HG02642 (cell line): ENCODE measurements around the gene JMJD8.

Source experiments
- ATAC-seq: cut with Tn5 transposase; IDR thresholded peaks from one replicate; pipeline ENCODE4 v1.9.1; 2021; ENCODE audit warnings: mild to moderate bottlenecking; ENCODE audit not compliant: unreplicated experiment, poor library complexity

The JMJD8 gene

GRCh38 chr16:710500-711075 is 26.5 kb upstream of the JMJD8 start:
- ATAC-seq: no peak

GRCh38 chr16:709566-710499 is 25.7 kb upstream of the JMJD8 start:
- no peak for ATAC-seq

- ATAC-seq: no peak
Observed at GRCh38 chr16:708959-709358, 24.8 kb upstream of the JMJD8 start.

- ATAC-seq: no peak
Observed at GRCh38 chr16:708019-708418, 23.9 kb upstream of the JMJD8 start.

GRCh38 chr16:707062-707538 is 23.0 kb upstream of the JMJD8 start:
- ATAC-seq: no peak

- no peak for ATAC-seq
Observed at GRCh38 chr16:706189-707061, 22.3 kb upstream of the JMJD8 start.

GRCh38 chr16:705431-706188 is 21.5 kb upstream of the JMJD8 start, which contains the start of gene FBXL16:
Gene FBXL16 (minus strand): TSS chr16:705801. CDS start chr16:697405, 8,396 bp downstream.
- no peak for ATAC-seq

- ATAC-seq: no peak
Observed at GRCh38 chr16:704552-705380, 20.6 kb upstream of the JMJD8 start.

- ATAC-seq: no peak
Observed at GRCh38 chr16:704047-704446, 19.9 kb upstream of the JMJD8 start.

GRCh38 chr16:703406-703805 is 19.3 kb upstream of the JMJD8 start:
- ATAC-seq: no peak

- no peak for ATAC-seq
Observed at GRCh38 chr16:702341-702740, 18.2 kb upstream of the JMJD8 start.

- ATAC-seq: no peak
Observed at GRCh38 chr16:700684-701584, 16.8 kb upstream of the JMJD8 start.

- no peak for ATAC-seq
Observed at GRCh38 chr16:698911-699671, 15.0 kb upstream of the JMJD8 start.

- ATAC-seq: no peak
Observed at GRCh38 chr16:695355-696089, 11.4 kb upstream of the JMJD8 start.

GRCh38 chr16:694863-695354 is 10.8 kb upstream of the JMJD8 start:
- ATAC-seq: no peak

GRCh38 chr16:694187-694862 is 10.2 kb upstream of the JMJD8 start:
- no peak for ATAC-seq
